Epithelial cell of proximal tubule (primary cell): ENCODE measurements around the gene CRIM1. TPM values are rescaled to one million over a fixed set of nuclear protein-coding genes. Genes with fewer than 3 reads are reported as not detected.

Source experiments
- DNase-seq: peaks from one replicate; pipeline ENCODE4 v3.0.0-alpha.2; 2011; ENCODE audit warnings: low read depth
- H3K4me3 ChIP-seq: 2 replicates; pipeline ENCODE4 v1.5.1; 2011; ENCODE audit warnings: low read depth, mild to moderate bottlenecking, low read length
- CTCF ChIP-seq: conservative IDR thresholded peaks from 2 replicates; pipeline ENCODE4 v1.5.1; 2012; ENCODE audit warnings: low read depth, mild to moderate bottlenecking, low read length
- total RNA-seq: library from RNA; depleted of rRNA; stranded (reverse); fragments of >200 nt; gene quantifications from 2 replicates; pipeline ENCODE4 v1.2.3, GENCODE V29; 2015

CRIM1 gene
- total RNA-seq, 1 donor from 2014 or later, result 143 TPM

- H3K4me3 ChIP-seq, result no peak overlapping the region
- TF ChIP-seq CTCF, result no peak
- DNase-seq, result no peak
These were observed 113.0 kb downstream of the CRIM1 start for GRCh38 chr2:36468463-36469105.

- no peak overlapping the region for H3K4me3 ChIP-seq
- DNase-seq, result no peak
- TF ChIP-seq CTCF, result no peak
These were observed 113.5 kb downstream of the CRIM1 start for GRCh38 chr2:36469106-36469477.

GRCh38 chr2:36469710-36470109 lies 114.1 kb downstream of the CRIM1 start:
- DNase-seq, result no peak
- no peak overlapping the region for H3K4me3 ChIP-seq
- no peak for TF ChIP-seq CTCF

GRCh38 chr2:36473230-36473629 lies 117.7 kb downstream of the CRIM1 start:
- no peak for DNase-seq
- TF ChIP-seq CTCF, result no peak
- H3K4me3 ChIP-seq, result no peak overlapping the region

GRCh38 chr2:36476411-36476810 lies 120.8 kb downstream of the CRIM1 start:
- DNase-seq, result no peak
- H3K4me3 ChIP-seq, result no peak overlapping the region
- TF ChIP-seq CTCF, result no peak

- no peak for DNase-seq
- H3K4me3 ChIP-seq, result no peak overlapping the region
These were observed 121.7 kb downstream of the CRIM1 start for GRCh38 chr2:36477315-36477714.

More at GRCh38 chr2:36477315-36477714, 121.7 kb downstream of the CRIM1 start:
- no peak for TF ChIP-seq CTCF
